ENCODE data around the gene ABI1.

DNA sequence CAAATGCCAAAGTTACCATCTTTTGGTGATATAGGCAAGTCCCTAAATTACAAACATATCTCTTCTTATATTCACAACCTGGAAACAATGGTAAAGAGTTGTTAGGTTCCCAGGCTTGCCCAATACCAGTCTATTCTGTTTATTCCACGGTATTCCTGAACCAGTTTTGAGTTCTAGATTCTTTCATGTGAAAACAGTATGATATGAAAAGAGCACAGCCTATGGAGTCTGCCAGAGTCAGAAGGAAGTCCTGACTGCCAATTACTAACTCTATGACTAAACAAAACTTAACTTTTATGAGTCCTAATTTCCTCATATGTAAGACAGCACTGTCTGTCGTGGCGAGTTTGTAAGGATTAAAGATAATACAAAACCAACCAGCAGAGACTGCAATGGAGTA lies 5.6 kb downstream of the ABI1 start:
- TF ChIP-seq, protein P1, sequence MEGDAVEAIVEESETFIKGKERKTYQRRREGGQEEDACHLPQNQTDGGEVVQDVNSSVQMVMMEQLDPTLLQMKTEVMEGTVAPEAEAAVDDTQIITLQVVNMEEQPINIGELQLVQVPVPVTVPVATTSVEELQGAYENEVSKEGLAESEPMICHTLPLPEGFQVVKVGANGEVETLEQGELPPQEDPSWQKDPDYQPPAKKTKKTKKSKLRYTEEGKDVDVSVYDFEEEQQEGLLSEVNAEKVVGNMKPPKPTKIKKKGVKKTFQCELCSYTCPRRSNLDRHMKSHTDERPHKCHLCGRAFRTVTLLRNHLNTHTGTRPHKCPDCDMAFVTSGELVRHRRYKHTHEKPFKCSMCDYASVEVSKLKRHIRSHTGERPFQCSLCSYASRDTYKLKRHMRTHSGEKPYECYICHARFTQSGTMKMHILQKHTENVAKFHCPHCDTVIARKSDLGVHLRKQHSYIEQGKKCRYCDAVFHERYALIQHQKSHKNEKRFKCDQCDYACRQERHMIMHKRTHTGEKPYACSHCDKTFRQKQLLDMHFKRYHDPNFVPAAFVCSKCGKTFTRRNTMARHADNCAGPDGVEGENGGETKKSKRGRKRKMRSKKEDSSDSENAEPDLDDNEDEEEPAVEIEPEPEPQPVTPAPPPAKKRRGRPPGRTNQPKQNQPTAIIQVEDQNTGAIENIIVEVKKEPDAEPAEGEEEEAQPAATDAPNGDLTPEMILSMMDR (IDR thresholded peaks at IDR 0.05; ENCODE audit: insufficient read depth, low read length) = no peak
- TF ChIP-seq, protein P2, sequence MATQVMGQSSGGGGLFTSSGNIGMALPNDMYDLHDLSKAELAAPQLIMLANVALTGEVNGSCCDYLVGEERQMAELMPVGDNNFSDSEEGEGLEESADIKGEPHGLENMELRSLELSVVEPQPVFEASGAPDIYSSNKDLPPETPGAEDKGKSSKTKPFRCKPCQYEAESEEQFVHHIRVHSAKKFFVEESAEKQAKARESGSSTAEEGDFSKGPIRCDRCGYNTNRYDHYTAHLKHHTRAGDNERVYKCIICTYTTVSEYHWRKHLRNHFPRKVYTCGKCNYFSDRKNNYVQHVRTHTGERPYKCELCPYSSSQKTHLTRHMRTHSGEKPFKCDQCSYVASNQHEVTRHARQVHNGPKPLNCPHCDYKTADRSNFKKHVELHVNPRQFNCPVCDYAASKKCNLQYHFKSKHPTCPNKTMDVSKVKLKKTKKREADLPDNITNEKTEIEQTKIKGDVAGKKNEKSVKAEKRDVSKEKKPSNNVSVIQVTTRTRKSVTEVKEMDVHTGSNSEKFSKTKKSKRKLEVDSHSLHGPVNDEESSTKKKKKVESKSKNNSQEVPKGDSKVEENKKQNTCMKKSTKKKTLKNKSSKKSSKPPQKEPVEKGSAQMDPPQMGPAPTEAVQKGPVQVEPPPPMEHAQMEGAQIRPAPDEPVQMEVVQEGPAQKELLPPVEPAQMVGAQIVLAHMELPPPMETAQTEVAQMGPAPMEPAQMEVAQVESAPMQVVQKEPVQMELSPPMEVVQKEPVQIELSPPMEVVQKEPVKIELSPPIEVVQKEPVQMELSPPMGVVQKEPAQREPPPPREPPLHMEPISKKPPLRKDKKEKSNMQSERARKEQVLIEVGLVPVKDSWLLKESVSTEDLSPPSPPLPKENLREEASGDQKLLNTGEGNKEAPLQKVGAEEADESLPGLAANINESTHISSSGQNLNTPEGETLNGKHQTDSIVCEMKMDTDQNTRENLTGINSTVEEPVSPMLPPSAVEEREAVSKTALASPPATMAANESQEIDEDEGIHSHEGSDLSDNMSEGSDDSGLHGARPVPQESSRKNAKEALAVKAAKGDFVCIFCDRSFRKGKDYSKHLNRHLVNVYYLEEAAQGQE (IDR thresholded peaks at IDR 0.05; ENCODE audit: insufficient replicate concordance, low read depth) = no peak
- no peak for TF ChIP-seq POLR2AphosphoS5 (IDR thresholded peaks at IDR 0.05; ENCODE audit: low read depth)

Measured in HL-60 (cell line).